Measurements from ENCODE around the gene HPCAL1.

Gene HPCAL1

DNA sequence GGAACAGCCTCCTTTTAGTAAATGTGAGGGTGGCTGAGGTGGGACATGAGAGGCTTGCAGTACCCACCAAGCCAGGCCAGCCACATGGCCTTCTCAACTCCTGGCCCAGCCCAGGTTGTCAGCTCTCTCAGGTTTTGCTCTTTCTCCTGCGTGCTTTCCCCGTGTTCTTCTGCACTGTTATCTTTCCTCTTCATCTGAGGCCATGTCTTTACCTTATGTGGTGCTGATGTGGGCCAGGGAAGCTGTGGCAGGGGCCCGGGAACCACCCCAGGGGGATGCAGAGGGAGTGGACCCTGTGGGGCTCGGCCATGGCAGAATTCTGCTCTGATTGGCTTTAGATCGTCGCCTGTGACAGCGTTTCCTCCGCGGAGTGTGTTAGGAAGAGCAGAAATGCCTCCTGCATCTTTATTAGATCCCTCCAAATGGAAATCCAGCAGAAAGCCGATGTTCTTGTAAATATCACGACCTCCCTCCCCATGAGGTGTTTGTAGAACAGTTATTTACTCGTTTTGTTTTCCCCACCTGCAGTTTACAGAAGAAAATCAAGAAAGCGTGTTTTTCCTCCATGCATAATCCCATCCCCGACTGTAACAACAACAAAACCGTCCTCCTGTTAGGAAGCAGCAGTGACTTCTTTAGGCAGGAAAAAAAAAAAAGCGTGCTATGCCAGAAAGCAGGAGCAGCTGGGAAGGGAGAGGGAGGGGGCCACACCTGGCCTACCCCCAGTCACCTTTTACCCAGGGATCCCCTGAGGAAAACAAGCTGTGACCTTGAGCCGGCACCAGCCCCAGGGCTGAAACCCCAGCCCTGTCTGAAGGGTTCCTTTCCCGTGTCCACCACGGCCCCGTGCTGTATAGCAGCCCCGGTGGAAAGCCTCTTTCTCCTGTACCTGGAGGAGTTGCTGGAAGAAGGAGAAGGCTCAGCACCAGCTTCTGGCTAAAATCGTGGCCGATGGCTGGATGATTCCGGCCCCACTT lies 54.8 kb downstream of the HPCAL1 start:
- no peak for DNase-seq

DNA sequence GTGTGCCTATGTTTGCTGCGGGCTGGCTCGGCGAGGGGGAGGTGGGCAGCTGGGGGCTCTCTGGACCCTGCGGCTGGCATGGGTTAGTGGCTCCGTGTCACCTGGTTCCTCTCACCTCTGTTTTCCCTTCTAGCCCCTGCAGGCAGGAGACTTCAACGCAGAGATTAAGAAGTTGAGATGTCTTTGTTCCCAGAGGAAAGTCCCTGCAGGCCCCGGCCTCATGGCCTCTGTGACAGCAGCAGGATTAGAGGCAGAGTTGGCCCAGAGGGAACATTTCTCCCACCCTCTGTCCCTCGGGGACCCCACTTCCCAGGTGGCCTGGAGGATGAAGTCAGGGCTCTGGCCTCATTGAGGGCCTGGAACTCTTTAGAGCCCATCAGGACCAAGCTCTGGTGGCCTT lies 56.5 kb downstream of the HPCAL1 start:
- DNase-seq, result no peak

DNA sequence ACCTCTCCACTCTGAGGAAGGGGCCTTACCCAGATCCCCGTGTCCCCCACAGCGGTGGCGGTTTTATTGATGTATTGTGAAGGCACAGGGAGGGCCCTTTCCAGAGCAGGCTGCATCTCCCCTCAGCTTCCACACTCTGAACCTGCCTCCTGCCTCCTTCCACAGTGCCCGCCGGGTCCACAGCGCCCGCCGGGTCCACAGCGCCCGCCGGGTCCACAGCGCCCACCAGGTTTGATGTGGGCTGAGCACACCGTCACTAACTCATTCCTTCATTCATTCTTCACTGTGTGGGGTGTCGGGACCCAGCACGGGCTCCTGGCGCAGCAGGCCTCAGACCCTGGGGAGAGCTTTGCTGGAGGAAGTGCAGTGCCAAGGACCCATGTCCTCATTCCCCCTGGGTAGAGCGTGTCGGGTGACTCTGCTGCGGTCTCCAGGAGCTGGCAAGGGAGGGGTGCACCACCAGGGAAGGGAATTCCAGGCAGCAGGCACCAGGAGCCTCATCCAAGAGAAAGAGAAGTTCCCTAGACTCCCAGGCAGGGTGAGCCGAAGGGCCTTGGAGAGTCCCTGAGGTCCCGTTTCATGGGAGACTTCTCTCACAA lies 57.1 kb downstream of the HPCAL1 start:
- DNase-seq, result no peak

DNA sequence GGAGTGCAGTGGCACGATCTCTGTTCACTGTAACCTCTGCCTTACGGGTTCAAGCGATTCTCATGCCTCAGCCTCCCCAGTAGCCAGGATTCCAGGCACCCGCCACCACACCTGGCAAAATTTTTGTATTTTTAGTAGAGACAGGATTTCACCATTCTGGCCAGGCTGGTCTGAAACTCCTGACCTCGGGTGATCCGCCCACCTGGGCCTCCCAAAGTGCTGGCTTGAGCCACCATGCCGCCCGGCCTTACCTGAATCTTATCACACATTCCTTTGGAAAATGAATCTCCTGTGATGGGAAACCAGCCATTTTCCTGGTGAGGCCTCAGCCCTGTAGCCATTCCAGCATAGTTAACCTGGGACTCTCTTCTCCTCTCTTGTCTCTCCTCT lies 57.8 kb downstream of the HPCAL1 start:
- DNase-seq, result no peak

DNA sequence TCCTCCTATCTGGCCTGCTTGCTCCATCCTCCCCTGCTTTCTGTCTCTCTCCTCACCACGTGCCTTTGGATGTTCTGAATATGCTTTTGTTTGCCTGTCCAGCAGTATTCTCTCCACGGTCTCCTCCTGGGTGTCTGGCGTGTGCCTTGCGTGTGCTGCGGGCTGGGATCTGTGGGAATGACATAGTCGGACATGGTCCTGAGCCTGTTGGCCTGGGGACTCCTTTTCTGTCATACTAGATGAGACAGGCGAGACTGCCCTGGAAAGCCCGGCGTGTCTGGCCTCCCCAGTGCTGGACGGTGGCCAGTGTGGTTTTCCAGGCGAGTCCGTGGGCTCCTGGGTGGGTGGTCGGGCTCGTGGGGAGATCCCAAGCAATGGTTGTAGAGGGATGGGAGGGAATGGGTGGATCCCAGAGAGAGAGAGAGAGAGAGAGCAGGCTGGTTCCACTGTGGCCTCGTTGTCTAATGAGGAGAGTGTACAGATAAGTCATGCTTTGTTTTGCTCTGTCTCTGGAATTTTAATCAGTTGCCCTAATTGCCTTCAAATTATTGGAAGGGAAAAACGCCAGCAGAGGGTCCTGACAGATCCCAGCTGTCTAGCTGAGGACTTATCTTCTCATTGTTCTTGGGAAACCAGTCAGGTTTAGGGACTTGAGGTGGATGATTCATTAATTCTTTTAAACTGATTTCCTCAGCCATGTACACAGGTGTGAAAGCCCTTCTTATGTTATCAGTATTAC lies 58.3 kb downstream of the HPCAL1 start:
- no peak for DNase-seq

DNA sequence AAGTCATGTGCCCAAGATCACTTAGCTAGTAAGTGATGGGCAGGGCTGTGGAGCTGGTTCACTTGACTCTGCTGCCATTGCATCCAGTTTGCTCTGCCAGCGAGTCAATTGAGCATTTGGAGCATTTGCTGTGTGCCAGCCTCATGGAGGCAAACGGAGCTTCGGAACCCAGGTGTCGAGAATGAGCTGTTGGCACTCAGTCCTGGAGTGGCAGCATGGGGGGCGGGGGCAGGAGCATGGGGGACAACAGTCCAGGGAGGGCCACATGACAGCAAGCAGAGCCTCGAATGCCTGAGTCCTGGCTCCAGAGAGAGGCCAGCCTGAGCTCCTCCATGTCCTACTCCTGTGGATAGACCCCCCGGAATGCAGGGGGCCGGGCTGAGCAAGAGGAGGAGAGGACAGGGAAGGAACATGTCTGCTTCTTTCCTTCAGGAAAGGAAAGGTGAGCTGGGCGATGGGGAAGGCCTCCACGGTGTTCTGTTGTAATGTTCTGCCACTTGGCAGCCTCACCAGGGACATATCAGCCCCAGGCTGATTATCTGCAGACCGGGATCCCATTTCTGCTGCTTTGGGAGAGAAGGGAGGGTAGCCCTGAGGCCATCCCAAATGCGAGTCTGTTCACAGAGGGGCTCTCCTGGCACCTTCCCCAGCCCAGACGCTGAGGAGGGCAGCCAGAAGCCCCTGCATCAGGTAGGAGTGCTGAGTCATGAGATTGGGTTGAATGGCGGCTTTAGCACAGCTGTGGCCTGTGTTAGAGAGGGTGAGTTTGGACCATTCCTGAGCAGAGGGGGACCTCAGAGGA lies 59.6 kb downstream of the HPCAL1 start:
- DNase-seq, result no peak

DNA sequence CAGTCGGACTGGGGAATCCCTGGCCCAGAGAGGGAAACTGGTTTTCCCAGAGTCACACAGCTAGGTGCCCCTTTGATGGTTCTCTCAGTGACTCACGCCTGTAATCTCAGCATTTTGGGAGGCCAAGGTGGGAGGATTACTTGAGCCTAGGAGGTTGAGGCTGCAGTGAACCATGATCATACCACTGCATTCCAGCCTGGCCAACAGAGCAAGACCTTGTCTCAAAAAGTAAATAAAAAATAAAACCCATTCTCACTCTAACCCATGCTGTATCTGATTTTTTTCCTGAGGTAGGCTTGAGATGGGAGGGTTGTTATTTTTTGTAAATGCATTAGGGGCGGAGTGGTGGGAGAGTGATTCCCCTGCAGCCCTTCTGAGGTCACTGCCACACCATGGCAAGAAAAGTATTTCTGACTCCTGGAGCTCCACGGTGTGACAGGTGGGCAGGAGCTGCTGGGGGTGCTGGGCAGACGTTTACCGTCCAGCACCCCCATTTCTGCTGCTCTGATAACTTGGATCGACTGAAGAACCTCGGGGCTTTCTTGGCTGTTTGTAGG lies 60.3 kb downstream of the HPCAL1 start:
- DNase-seq, result no peak

DNA sequence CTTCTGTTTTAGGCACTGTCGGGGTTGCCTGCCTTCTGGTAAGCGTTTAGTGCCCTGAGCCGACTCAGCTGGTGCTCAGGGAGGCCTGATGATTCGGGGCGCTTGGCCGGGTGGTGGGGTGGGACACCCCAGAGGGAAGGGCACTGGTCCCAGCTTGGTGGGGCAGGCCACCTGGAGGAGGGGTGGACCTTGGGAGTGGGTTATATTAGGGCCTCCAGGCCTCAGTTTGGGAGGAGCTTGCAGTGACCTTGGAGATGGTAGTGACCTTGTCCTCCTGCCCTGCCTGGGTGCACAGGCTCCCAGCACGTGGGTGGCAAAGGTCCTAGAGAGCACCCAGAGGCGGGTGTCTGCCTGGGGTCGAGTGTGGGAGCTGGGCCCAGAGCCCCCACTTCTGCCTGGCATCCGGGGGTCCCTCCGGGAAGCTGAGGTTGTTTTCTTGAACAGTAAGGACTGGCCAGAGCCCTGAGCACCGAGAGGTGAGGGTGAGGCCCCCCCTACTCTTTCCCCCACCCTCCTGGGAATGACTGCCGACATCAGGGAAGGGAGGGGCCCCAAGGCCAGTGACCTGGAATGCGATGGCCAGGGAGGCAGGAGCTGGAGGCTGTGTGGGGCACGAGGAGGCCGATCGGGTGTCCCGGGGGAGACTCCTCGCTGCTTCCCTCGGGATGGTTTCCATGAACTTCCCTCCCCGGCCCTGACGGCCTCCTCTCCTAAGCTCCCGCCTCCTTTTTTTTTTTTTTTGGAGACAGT lies 61.3 kb downstream of the HPCAL1 start:
- no peak for DNase-seq

DNA sequence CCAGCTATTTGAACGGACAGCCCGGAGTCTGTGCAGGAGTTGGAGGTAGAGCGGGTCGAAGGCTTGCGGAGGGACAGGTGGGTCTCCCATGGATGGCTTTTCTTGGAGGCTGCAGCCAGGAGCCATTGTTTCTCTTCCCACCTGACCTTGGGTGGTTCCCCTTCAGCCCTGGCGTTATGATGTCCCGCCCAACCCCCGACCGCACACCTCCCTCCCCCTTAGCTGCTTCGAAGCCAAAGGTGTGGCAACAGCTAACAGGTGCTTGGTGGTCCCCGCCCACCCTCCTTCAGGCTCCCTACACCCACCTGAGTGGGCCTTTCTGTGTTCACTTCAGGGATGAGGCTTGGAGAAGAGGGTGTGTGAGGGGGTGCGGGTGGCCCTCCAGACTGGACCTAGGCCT lies 62.7 kb downstream of the HPCAL1 start:
- no peak for DNase-seq

DNA sequence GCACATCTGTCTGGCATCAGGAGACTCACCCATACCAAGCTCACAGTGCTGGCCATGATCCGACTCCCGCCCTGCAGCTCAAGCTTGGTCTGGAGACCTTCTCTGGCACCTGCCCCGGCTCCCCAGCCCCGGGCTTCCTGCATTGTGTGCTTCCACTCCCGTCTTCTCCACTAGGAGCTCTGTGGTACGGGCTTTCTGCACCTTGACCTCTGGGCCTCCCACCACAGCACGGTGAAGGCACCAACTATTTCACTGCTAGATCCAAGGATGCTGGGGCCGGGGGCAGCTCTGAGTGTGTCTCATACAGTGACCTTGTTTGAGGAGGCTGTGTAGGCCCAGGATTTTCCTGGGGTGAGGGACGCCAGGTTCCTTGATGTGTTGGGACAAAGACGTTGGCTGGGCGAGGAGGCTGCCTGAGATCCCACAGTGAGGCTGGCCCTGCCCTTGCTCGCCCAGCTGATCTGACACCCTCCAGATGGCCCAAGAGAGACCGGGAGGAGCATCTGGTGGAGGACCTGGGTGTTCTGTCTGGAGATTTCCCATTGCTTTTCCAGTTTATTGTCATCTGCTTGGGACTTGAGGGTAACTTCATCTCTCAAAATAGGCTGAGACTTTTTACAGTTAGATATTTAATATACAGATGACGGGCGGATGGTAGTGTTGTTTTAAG lies 64.0 kb downstream of the HPCAL1 start:
- DNase-seq, result no peak

DNA sequence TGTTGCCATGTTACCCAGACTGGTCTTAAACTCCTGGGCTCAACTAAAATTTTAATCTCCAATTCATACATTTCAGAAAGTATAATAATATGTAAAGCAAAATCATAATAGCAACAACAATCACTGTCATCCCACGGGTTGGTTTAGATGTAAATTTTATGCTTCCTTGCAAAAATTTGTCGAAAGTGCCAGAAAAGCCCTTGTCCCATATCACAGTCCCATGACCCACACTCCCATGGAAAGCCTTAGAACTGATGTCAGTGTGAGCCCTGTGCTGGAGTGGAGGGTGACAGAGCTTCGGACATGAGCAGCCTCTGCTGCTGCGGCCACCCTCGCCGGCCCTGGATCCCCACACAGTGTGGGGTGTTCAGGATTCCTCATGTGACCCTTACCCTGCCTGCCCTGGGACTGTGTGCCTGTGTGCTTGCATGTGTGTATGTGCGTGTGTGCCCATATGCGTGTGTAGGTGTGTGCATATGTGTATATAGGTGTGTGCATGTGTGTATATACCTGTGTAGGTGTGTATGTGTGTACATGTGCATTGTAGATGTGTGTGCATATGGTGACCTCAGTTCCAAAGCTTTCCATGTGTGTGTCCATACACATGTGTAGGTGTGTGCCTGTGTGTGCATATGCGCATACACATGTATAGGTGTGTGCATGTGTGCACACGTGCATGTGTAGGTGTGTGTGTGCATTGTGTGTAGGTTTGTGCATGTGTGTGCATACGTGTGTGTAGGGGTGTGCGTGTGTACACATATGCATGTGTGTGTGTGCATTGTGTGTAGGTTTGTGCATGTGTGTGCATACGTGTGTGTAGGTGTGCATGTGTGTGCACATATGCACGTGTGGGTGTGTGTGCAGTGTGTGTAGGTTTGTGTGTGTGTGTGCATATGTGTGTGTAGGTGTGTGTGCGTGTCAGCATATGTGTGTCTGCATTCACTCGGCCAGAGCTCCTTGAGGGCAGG lies 65.1 kb downstream of the HPCAL1 start:
- no peak for DNase-seq

DNA sequence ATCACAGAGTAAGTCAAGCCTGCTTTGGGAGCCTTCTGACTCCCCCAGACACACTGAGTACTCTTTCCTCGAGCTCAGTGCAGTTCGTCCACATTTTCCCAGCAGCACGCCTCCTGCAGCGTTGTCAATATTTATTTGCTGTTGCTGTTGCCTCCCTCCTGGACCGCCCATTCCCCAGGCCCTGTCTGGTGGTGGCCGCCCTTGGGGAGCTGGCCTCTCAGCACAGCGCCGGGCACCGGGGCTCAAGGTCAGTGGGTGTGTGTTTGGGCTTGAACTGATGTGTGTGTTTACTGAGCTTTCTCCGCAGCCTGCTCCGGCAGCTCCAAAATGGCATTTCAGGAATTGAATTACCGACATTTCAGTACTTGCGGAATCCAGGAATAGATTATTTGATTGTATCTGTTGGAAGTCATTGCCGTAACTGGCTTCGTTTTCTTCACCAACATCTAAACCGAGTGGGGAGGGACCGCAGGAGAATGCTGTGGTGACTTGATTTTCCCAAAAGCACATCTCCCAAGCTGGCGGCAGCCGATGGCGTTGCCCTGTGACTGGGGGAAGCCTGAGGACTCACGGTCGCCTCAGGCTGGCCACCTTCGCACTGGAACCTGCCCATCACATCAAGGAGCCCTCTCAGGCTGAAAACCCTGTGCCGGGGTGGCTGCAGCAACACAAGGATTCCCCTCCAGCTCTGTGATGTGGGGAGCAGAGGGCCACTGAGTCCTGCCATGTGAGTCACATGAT lies 66.0 kb downstream of the HPCAL1 start:
- DNase-seq, result no peak

DNA sequence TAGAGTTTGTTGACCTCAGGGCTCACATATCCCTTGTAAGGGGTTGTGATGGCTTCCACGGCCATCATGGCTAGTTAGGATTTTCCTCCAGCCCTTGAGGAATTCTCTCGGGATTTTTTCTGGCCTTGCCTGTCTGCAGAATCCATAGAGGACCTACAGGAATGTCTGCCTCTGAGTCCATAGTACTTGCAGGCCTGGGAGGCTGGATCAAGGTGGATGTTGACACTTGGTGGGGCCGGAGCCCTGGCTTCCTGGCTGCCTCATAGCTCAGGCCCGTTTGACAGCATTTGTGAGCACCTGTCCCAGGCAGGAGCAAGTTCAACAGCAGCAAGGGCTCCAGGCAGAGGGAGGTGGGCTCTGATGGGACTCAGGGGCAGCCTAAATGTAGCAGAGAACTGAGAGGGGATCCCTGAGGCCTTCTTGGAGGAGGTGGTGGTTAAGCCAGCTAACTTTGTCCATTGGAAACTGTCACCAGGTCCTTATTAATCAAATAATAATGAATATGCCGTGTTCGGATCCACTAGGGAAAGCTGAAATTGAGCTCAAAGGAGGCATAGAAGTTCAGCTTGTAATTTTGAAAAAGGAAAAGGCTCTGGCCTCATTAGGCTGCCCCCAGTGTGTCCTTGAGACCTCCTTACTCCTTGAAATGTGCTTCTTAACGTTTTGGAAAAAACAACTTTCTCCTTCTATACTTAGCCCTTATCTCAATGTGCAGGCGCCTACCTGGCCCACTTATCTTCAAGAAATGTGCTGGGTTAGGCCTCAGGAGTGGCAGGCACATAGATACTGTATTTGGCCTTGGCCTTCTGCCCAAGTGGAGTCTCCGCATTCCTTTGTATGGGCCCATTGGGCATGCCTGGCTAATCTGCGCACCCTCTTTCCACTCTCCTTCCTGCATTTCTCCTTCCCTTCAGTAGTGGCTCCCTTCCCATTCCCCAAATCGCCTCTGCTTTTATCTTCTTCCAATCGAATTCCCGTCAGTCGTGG lies 66.9 kb downstream of the HPCAL1 start:
- no peak for DNase-seq

DNA sequence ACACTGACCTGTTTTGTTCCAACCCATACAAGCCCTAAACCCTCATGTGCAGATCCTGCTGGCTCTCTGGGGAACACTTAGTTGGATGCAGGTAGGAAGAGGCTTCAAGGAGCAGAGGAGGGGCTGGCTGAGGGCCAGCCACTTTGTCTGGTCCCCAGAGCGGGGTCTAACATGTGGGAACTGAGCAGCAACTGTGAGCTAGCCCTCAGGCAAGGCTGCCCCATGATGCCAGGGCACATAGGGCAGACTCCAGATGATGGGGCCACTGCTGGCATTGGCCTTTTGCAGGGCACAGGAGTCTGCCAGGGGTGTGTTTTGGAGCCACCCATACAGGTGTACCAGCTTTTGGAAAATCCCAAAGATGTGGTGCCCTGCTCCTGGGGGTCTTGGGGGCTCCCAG lies 67.7 kb downstream of the HPCAL1 start:
- DNase-seq, result no peak

DNA sequence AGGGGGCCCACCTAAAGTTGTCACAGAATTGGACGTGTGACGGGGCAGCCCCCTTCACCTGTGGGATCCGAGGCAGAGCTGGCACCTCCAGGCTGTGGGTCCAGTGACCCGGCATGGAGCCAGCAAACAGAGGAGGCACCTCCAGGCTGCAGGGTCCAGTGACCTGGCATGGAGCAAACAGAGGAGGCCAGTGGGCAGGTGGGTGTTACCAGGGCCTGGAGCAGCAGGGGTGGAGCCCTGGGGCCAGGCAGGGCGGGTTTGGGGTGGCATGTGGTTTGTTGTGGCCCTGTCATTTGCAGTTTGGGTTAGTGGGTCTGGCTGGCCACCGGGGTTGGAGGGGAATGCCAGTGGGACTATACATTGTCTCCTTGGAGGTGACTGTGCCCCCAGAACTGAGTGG lies 68.2 kb downstream of the HPCAL1 start:
- DNase-seq, result no peak

DNA sequence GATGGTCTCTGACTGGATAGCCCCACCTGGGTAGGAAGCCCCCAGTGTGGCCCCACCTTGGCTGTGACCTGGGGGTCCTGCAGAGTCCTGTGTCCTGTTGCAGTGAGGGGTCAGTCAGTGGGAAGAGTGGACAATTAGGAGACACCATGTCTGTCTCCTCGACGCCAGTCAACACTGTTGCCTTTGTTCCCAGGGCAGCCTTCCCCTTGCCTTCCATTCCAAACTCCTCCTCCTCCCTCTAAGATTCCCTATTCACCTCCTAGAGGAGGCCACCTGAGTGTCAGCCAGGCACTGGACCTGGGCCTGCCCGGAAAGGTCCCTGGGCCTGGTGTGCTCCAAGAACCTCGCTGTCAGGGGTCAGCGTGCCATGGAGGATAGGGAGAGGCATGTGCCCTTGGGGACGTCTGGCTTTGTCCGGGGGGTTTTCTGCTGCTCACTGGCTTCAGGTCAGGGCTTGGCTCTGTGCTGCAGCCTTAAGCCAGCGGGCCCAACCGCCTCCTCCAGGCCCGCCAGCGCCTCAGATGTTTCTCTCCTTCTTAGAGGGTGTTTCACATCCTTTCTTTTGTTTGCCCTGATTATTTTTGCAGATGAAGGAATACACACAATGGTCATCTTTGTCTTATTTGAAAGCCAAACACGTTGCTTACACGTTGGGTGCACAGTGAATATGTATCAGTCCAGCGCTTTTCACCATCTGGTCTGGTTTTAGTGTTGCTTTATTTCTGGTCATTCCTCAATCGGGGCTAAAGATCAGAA lies 68.9 kb downstream of the HPCAL1 start:
- DNase-seq, result no peak

DNA sequence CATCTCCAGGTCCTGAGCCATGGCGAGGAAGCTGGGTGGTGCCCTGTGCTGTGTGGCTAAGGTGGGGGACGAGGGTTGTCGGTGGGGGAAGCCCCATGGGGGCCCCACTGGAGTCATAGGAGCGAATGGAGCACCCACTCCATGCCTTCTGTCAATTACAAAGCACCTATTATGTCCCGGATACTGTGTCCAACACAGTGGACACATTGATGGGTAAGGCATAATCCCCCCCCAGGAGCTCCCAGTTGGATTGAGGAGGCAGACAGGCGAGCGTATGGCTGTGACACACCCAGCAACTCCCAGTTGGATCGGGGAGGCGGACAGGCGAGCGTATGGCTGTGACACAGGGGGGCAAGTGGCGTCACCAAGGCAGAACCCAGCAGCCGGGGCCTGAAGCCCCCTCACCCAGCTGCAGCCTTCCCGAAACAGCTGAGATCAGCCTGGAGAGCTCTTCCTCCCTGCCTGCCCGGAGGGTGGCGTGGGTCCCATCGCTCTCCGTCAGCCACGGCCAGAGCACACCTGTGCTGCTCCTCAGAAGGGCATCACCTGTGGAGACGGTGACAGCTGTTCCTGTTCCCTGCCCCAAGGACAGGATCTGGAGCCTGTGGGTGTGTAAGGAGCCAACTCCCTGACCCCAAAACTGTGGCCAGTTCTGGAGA lies 69.6 kb downstream of the HPCAL1 start:
- no peak for DNase-seq
